Stimulated activated CD4-positive, alpha-beta T cell treated with anti-CD3 and anti-CD28 coated beads, TNF-alpha, amount 100 ng/mL, for 4 hours (primary cell): ENCODE results near the gene ICOSLG.
"Not testable (repeated sequence)": the region's sequence is repeated elsewhere in the genome, so short reads cannot be mapped to it uniquely, and the experiment has no call there.

ENCODE experiments used
- DNase-seq, 3 experiments: peaks; one replicate each; pipeline ENCODE4 v3.0.0-alpha.2; 2020; ENCODE audit warnings: low read depth in 3 of 3

The ICOSLG gene

GRCh38 chr21:44240842-44241241, at the start of gene ICOSLG:
ICOSLG (minus strand) TSS chr21:44240943; CDS start chr21:44240817, 126 bp downstream.
- DNase-seq: not testable (repeated sequence)

GRCh38 chr21:44289381-44290010, 48.8 kb upstream of the ICOSLG start:
- no peak for DNase-seq

GRCh38 chr21:44288251-44289110, 47.7 kb upstream of the ICOSLG start:
- DNase-seq: no peak

- no peak for DNase-seq
These were observed 46.2 kb upstream of the ICOSLG start for GRCh38 chr21:44286716-44287632.

GRCh38 chr21:44286086-44286715, 45.5 kb upstream of the ICOSLG start:
- DNase-seq: no peak

- no peak for DNase-seq
These were observed 44.6 kb upstream of the ICOSLG start, which contains the start of gene AIRE for GRCh38 chr21:44285138-44285992. AIRE (plus strand) TSS chr21:44285876; CDS start chr21:44286007, 131 bp downstream.

GRCh38 chr21:44283948-44284347, 43.2 kb upstream of the ICOSLG start:
- no peak for DNase-seq

- DNase-seq: not testable (repeated sequence)
These were observed 42.6 kb upstream of the ICOSLG start for GRCh38 chr21:44283211-44283785.

- no peak for DNase-seq
These were observed 41.6 kb upstream of the ICOSLG start for GRCh38 chr21:44282370-44282769.

- no peak for DNase-seq
These were observed 41.1 kb upstream of the ICOSLG start for GRCh38 chr21:44281801-44282200.

GRCh38 chr21:44279354-44280260, 38.9 kb upstream of the ICOSLG start:
- DNase-seq: no peak

GRCh38 chr21:44275041-44275440, 34.3 kb upstream of the ICOSLG start:
- no peak for DNase-seq

GRCh38 chr21:44273046-44273445, 32.3 kb upstream of the ICOSLG start:
- no peak for DNase-seq

GRCh38 chr21:44272284-44272858, 31.6 kb upstream of the ICOSLG start:
- no peak for DNase-seq

- no peak for DNase-seq
These were observed 31.0 kb upstream of the ICOSLG start for GRCh38 chr21:44271558-44272283.

- DNase-seq: no peak
These were observed 28.3 kb upstream of the ICOSLG start for GRCh38 chr21:44269090-44269489.

- no peak for DNase-seq
These were observed 27.0 kb upstream of the ICOSLG start for GRCh38 chr21:44267655-44268142.

- no peak for DNase-seq
These were observed 25.1 kb upstream of the ICOSLG start for GRCh38 chr21:44265734-44266270.
